OCI-LY1 (cell line): ENCODE measurements around the gene ANKRD34A.

Experiments used
- EZH2 ChIP-seq: fragments of 200-600 bp; sonication (generic), shearing (Covaris generic); IDR thresholded peaks from 2 replicates; pipeline ENCODE4 v1.8.0; 2017; ENCODE audit warnings: borderline replicate concordance, mixed run types, mild to moderate bottlenecking, antibody characterized with exemption, low read length, moderate library complexity, mixed read lengths
- TF ChIP-seq, protein P1 (sequence below): fragments of 200-600 bp; sonication (generic), shearing (Covaris generic); IDR thresholded peaks from 2 replicates; pipeline ENCODE4 v1.5.1; 2017; ENCODE audit warnings: mild to moderate bottlenecking, antibody characterized with exemption, low read length, moderate library complexity, mixed read lengths

GRCh38 chr1:145922266-145922665, 42.1 kb downstream of the ANKRD34A start:
- no peak for TF ChIP-seq EZH2
- TF ChIP-seq, protein P1, sequence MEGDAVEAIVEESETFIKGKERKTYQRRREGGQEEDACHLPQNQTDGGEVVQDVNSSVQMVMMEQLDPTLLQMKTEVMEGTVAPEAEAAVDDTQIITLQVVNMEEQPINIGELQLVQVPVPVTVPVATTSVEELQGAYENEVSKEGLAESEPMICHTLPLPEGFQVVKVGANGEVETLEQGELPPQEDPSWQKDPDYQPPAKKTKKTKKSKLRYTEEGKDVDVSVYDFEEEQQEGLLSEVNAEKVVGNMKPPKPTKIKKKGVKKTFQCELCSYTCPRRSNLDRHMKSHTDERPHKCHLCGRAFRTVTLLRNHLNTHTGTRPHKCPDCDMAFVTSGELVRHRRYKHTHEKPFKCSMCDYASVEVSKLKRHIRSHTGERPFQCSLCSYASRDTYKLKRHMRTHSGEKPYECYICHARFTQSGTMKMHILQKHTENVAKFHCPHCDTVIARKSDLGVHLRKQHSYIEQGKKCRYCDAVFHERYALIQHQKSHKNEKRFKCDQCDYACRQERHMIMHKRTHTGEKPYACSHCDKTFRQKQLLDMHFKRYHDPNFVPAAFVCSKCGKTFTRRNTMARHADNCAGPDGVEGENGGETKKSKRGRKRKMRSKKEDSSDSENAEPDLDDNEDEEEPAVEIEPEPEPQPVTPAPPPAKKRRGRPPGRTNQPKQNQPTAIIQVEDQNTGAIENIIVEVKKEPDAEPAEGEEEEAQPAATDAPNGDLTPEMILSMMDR, result no peak
